Measurements from ENCODE around the gene CENPT. TPM values are rescaled to one million over a fixed set of nuclear protein-coding genes. Genes with fewer than 3 reads are reported as not detected.
A peak's percentile ranks its signal among the peaks of the same experiment; 100 is the strongest.

The CENPT gene
- total RNA-seq, 4 donors from 2014 or later = 140 to 311 (median 201) TPM

GRCh38 chr16:67846320-67847063 is 1.0 kb downstream of the CENPT start, which contains the start of gene NUTF2:
NUTF2 (plus strand) TSS chr16:67846933; CDS start chr16:67865131, 18,198 bp downstream.
- peaks cover 58% of the 10 kb centered on the region for H3K4me1 ChIP-seq
- no peak for TF ChIP-seq CTCF (IDR thresholded peaks at IDR 0.05)
- TF ChIP-seq EP300 (IDR thresholded peaks at IDR 0.05) = no peak
- peak in 1 of 2 donors; percentile 35 for TF ChIP-seq POLR2A (IDR thresholded peaks at IDR 0.05)
- TF ChIP-seq POLR2AphosphoS5 (IDR thresholded peaks at IDR 0.05) = peak in 2 of 3 donors; percentile 83 to 84
- 0% methylated on average over 23 of the region's 57 CpGs for WGBS

GRCh38 chr16:67846063-67846319 is 1.5 kb downstream of the CENPT start:
- Histone ChIP-seq H3K27me3 (no peaks in the 10 kb centered on the region), H3K27ac (peak overlapping the region; percentile 95), H3K4me1 (peaks cover 62% of the 10 kb centered on the region), H3K36me3 (no peaks in the 10 kb centered on the region), H3K4me3 (peak overlapping the region; percentile 83), H3K9me3 (no peaks in the 10 kb centered on the region)
- 15% methylated on average over 2 of the region's 2 CpGs for WGBS
- no peak for TF ChIP-seq EP300 (IDR thresholded peaks at IDR 0.05)
- no peak for TF ChIP-seq CTCF (IDR thresholded peaks at IDR 0.05)
- TF ChIP-seq POLR2AphosphoS5 (IDR thresholded peaks at IDR 0.05) = no peak
- TF ChIP-seq POLR2A (IDR thresholded peaks at IDR 0.05) = no peak
- no peak for DNase-seq (ENCODE audit: low spot score in 2 of 2)

More at GRCh38 chr16:67846320-67847063, 1.0 kb downstream of the CENPT start, which contains the start of gene NUTF2:
- Histone ChIP-seq H3K9me3 (no peaks in the 10 kb centered on the region), H3K27ac (peak within 1 kb of the TSS; percentile 95), H3K27me3 (no peaks in the 10 kb centered on the region), H3K4me3 (peak within 1 kb of the TSS; percentile 83), H3K36me3 (no peaks in the 10 kb centered on the region)
- DNase-seq (ENCODE audit: low spot score in 2 of 2) = peak; percentile 97

GRCh38 chr16:67845291-67846062 is 2.0 kb downstream of the CENPT start:
- WGBS = 76% methylated on average over 5 of the region's 5 CpGs
- H3K4me3 ChIP-seq = peak overlapping the region; percentile 83
- peaks cover 62% of the 10 kb centered on the region for H3K4me1 ChIP-seq

GRCh38 chr16:67844497-67844896 is 3.0 kb downstream of the CENPT start:
- Histone ChIP-seq H3K27me3 (no peaks in the 10 kb centered on the region), H3K4me1 (peaks cover 62% of the 10 kb centered on the region), H3K36me3 (no peaks in the 10 kb centered on the region), H3K9me3 (no peaks in the 10 kb centered on the region), H3K4me3 (peak overlapping the region; percentile 88), H3K27ac (peak overlapping the region; percentile 37)
- no peak for DNase-seq (ENCODE audit: low spot score in 2 of 2)
- 39% methylated on average over 4 of the region's 4 CpGs for whole genome bisulfite sequencing
- TF ChIP-seq POLR2A (IDR thresholded peaks at IDR 0.05) = no peak
- TF ChIP-seq CTCF (IDR thresholded peaks at IDR 0.05) = peak in 1 of 2 donors; percentile 32
- no peak for TF ChIP-seq EP300 (IDR thresholded peaks at IDR 0.05)
- no peak for TF ChIP-seq POLR2AphosphoS5 (IDR thresholded peaks at IDR 0.05)

More at GRCh38 chr16:67845291-67846062, 2.0 kb downstream of the CENPT start:
- Histone ChIP-seq H3K27me3 (no peaks in the 10 kb centered on the region), H3K27ac (peak overlapping the region; percentile 95), H3K36me3 (no peaks in the 10 kb centered on the region), H3K9me3 (no peaks in the 10 kb centered on the region)
- no peak for DNase-seq (ENCODE audit: low spot score in 2 of 2)
- TF ChIP-seq POLR2AphosphoS5 (IDR thresholded peaks at IDR 0.05) (no peak), POLR2A (IDR thresholded peaks at IDR 0.05) (no peak), CTCF (IDR thresholded peaks at IDR 0.05) (no peak), EP300 (IDR thresholded peaks at IDR 0.05) (no peak)

- Histone ChIP-seq H3K4me1 (peaks cover 56% of the 10 kb centered on the region), H3K27ac (peak overlapping the region; percentile 99), H3K9me3 (no peaks in the 10 kb centered on the region), H3K36me3 (no peaks in the 10 kb centered on the region), H3K4me3 (peak overlapping the region; percentile 88), H3K27me3 (no peaks in the 10 kb centered on the region)
- no peak for TF ChIP-seq CTCF (IDR thresholded peaks at IDR 0.05)
- TF ChIP-seq POLR2AphosphoS5 (IDR thresholded peaks at IDR 0.05) = no peak
- no peak for TF ChIP-seq EP300 (IDR thresholded peaks at IDR 0.05)
- no peak for TF ChIP-seq POLR2A (IDR thresholded peaks at IDR 0.05)
- 0% methylated on average over 4 of the region's 11 CpGs for WGBS
- DNase-seq (ENCODE audit: low spot score in 2 of 2) = no peak
Observed at GRCh38 chr16:67843343-67843765, 4.1 kb downstream of the CENPT start.
